HFF-Myc (cell line): ENCODE data around the gene CLEC10A.
"Not testable (repeated sequence)": the region's sequence is repeated elsewhere in the genome, so short reads cannot be mapped to it uniquely, and the experiment has no call there.

Experiments used
- DNase-seq: peaks from one replicate; pipeline ENCODE4 v3.0.0-alpha.2; 2011; ENCODE audit warnings: low read depth; ENCODE audit errors: extremely low read depth
- H3K4me3 ChIP-seq: replicated peaks from 2 replicates; pipeline ENCODE4 v1.5.1; 2011; ENCODE audit warnings: low read depth, mild to moderate bottlenecking, control low read depth, low read length
- TF ChIP-seq, protein P1 (sequence below): IDR thresholded peaks from 2 replicates; pipeline ENCODE4 v1.5.1; 2012; ENCODE audit warnings: mild to moderate bottlenecking, low read depth, low read length, control low read depth; ENCODE audit errors: missing control alignments

CLEC10A gene, protein sequence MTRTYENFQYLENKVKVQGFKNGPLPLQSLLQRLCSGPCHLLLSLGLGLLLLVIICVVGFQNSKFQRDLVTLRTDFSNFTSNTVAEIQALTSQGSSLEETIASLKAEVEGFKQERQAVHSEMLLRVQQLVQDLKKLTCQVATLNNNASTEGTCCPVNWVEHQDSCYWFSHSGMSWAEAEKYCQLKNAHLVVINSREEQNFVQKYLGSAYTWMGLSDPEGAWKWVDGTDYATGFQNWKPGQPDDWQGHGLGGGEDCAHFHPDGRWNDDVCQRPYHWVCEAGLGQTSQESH

DNA sequence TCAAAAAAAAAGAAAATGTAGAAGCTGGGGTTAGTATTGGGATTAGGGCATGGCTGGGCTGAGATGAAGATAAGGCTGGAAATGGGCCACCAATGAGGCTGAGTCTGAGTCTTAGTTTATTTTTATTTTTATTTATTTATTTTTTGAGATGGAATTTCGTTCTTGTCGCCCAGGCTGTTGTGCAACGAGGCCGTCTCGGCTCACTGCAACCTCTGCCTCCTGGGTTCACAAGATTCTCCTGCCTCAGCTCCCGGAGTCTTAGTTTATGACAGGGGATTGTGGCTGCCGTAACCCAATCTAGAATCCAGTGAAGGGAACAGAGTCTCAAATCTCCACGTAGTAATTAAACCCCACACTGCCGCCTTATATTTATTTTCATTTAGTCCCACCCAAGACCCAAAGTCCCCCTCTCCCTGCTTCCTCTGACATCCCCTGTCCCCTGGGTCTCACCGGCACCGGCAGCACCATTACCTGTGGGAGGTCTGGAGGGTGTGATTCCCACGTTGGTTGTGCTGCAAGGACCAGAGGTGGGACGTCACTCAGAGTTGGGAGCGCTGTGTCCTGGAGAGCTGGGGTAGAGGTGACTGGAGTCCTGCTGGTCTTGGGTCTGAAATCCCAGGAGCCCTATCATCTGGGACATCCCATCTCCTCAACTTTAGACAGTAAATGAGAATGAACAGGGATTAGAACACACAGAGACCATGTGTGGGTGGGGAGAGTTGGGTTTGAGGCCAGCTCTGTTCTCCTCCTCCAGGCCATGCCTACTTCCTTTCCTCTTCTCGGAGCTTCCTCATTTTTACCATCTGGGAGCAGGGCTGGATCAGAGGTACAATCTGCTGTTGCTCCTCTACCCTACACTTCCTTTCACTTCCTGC lies at the start of gene CLEC10A:
CLEC10A (minus strand) TSS at position 671 of the 875 bp plus-strand sequence. CDS start 1,439 bp downstream, outside the sequence.
- no peak for DNase-seq
- no peak within 1 kb of the TSS for H3K4me3 ChIP-seq
- TF ChIP-seq, protein P1, sequence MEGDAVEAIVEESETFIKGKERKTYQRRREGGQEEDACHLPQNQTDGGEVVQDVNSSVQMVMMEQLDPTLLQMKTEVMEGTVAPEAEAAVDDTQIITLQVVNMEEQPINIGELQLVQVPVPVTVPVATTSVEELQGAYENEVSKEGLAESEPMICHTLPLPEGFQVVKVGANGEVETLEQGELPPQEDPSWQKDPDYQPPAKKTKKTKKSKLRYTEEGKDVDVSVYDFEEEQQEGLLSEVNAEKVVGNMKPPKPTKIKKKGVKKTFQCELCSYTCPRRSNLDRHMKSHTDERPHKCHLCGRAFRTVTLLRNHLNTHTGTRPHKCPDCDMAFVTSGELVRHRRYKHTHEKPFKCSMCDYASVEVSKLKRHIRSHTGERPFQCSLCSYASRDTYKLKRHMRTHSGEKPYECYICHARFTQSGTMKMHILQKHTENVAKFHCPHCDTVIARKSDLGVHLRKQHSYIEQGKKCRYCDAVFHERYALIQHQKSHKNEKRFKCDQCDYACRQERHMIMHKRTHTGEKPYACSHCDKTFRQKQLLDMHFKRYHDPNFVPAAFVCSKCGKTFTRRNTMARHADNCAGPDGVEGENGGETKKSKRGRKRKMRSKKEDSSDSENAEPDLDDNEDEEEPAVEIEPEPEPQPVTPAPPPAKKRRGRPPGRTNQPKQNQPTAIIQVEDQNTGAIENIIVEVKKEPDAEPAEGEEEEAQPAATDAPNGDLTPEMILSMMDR = no peak

DNA sequence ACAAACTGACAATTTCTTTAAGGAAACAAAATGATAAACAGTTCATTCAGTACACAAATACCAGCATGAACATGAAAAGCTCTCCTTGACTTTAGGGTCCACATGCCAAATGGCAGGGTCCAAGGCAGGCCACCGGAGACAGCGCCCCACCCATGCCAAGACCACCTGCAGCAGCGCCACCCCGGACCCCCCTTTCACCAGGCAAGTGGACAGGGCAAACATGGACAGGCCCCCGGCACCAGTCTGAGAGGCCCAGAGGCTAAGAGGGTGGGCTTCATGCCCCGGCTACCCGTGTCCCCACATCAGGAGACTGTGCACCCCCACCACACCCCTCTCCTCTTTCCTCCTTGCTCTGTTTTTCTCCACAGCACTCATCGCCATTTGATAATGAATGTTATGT lies 49.3 kb upstream of the CLEC10A start:
- H3K4me3 ChIP-seq = no peak overlapping the region
- no peak for DNase-seq
- TF ChIP-seq, protein P1 = no peak

DNA sequence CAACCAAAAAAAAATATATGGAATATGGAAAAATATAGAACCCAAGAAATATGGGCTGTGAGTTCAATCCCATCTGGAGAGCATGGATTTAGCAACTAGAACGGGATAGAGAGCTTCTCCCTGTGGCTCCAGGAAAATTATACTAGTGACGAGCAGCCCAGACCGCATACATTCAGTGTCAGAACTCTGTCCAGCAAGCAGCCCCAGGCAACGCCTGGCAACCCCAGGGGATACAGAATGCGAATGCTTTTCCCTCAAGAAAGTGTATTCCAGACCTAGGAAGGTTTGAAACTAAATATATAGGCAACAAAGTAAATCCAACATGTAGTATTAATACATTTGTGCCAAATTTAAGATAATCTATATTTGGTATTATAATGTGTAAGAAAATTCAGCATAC lies 48.1 kb upstream of the CLEC10A start:
- no peak for DNase-seq
- TF ChIP-seq, protein P1 = no peak

DNA sequence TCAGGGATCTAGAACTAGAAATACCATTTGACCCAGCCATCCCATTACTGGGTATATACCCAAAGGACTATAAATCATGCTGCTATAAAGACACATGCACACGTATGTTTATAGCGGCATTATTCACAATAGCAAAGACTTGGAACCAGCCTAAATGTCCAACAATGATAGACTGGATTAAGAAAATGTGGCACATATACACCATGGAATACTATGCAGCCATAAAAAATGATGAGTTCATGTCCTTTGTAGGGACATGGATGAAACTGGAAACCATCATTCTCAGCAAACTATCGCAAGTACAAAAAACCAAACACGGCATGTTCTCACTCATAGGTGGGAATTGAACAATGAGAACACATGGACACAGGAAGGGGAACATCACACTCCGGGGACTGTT lies 47.5 kb upstream of the CLEC10A start:
- H3K4me3 ChIP-seq, DNase-seq: not testable (repeated sequence)

More for the DNA sequence above, 48.1 kb upstream of the CLEC10A start:
- no peak overlapping the region for H3K4me3 ChIP-seq

DNA sequence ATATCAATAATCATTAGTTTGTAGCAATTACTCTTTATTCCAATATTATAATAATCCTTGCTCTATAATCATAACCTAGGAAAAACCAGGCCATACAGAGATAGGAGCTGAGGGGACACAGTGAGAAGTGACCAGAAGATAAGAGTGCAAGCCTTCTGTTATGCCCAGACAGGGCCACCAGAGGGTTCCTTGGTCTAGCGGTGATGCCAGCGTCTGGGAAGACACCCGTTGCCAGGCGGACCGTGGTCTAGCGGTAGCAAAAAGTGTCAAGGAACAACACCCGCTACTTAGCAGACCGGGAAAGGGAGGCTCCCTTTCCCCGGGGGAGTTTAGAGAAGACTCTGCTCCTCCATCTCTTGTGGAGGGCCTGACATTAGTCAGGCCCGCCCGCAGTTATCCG lies 46.3 kb upstream of the CLEC10A start:
- not testable (repeated sequence) for H3K4me3 ChIP-seq, DNase-seq

DNA sequence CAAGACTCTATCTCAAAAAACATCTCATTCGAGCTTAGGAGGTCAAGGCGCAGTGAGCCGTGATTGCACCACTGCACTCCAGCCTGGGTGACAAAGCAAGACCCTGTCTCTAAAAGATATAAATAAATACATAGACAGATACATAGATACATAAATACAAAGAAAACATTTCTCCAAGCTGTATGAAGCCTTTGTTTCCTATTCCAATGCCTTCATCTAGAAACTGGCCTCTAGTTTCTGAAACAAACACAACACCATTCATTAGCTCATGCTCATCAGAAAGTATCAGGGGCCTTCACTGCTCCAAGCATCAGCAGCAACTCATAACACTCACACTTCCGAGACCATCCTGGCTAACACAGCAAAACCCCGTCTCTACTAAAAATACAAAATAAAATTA lies 44.9 kb upstream of the CLEC10A start:
- DNase-seq = no peak
- TF ChIP-seq, protein P1 = no peak
- no peak overlapping the region for H3K4me3 ChIP-seq

DNA sequence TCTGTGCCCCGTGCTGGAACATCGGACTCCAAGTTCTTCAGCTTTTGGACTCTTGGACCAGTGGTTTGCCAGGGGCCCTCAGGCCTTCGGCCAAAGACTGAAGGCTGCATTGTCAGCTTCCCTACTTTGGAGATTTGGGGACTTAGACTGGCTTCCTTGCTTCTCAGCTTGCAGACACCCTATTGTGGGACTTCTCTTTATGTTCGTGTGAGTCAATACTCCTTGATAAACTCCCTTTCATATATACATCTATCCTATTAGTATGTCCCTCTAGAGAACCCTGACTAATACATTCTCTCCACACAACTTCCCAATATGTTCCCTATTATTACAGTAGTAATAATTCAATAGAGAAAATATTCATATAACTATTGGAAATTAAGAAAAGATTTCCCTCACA lies 43.8 kb upstream of the CLEC10A start:
- DNase-seq = no peak
- H3K4me3 ChIP-seq = no peak overlapping the region
- TF ChIP-seq, protein P1 = no peak
